ENCODE results near the gene MIGA2.
"Not testable (repeated sequence)": the region's sequence is repeated elsewhere in the genome, so short reads cannot be mapped to it uniquely, and the experiment has no call there.

MIGA2 gene

DNA sequence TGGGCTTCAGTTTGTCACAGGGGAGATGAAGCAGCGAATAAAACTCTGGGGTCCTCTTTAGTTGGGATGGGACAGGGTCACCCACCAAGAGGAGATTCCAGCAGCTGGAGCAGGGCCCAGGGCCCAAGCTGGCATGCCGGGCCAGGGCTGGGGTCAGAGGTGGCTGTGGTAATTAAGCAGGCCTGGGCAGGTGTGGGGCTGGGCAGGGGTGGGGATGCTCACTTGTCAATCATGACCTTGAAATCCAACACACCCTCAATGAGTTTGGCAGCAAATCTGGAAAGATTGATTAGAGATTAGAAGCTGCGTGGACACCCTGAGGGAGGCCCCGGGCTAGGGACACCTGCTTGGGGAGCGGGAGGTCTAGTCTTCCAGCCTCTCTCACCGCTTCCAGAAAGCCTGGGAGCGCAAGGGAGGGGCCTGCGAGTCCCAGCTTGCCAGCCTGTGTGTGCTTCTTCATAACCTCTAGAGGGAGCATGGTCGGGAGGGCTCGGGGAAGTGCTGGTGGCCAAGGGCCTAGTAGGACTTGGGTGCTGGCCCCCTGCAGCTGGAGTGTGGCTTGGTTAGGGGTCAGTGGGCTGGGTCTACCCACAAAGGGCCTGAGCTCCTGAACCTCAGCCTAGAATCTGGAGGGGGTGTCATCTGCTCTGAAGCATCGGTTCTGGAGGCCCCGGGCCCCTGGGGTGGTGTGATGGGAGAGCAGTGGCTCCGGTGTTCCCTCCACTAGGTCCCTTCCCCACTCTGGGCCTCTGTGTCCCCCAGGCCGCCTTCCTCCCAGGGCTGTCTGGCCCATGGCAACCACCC lies 66.6 kb downstream of the MIGA2 start:
- DNase-seq, result no peak

DNA sequence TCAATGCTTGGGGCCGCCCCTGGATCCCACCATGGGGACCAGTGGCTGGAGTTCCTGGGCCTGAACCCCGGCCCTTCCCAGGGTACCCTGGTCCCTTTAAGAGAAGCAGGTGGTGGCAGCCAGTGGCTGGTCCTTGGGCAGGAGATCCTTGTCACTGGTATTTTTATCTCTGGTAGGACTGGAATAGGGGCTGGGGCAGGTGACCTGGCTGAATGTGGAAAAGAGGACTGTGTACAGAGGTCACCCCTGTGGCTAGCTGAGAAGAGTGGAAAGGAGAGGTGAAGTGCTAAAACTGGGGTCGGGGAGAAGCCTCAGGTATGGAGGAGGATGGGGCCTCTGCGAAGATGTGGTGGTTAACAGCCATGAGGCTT lies 67.2 kb downstream of the MIGA2 start:
- DNase-seq, result no peak

DNA sequence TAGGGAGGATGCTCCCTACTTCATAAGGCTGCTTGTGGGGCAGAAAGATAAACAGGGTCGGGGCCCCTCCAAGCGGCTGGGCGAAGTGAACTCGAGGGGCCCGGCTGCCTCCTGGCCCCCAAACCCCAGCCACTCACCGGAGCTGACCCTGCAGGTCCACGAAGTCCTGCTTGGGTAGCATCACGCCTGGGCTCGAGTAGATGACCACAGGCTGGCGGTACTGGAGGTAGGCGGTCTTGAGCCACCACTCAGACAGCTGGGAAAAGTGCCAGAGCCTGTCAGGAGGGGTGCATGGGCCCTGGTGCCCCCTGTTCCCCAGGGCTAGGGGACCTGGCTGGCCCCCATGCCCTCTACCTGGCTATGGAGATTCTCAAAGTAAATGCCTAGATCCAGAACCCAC lies 67.6 kb downstream of the MIGA2 start:
- no peak for DNase-seq

DNA sequence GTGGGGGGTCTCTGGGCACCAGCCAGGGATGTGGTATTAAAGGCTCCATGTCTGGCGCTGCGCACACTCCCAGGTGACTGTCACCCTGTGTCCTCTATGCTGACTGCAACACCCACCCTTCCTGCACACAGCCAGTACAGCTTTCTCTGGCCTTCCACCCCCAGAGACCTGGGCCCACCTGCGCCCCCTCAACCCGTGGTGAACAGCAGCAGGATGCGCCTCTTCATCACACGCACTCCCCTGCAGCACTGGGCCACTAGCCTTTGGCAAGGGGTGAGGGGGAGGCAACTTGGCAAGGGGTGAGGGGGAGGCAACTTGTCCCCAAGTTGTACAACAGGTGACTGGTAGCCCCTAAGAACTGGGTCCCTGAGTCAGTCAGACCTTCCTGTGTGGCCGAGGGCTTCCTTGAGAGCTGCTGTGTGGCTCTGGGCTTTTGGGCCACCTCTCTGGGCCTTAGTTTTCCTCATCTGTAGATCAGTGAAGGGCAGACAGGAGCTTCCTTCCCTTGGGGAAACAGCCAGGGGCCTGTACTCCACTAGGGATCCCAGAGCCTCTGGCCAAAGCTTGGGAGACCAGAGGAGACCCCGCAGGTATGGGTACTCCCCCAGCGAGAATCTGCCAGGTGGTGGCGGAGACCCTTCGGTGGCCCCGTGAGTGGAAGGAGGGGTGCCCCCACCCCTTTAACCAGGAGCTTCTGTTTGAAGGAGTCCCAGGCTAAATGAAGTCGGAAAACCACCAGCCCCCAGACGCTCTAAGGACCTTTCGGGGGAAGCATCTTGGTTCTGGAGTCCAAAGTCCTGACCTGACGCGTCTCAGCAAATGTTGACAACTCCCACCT lies 69.7 kb downstream of the MIGA2 start:
- DNase-seq, result no peak

DNA sequence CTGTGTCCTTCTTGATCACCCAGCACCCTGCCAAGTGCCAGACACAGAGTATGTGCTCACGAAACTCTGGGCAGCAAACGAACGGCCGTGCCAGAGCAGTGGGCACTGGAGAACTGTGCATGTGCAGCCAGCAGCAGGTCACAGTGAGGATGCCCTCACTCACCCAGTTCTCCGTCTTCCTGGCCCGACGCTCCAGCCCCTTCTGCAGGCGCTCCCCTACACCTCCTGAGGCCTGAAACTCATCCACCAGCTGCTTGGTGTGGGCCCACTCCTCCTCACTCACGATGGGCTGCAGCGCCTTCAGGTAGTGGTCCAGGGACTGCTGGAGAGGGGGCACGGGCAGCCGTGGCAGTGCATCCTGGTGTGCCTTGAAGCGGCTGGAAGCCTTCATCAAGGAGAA lies 71.2 kb downstream of the MIGA2 start:
- DNase-seq, result no peak

DNA sequence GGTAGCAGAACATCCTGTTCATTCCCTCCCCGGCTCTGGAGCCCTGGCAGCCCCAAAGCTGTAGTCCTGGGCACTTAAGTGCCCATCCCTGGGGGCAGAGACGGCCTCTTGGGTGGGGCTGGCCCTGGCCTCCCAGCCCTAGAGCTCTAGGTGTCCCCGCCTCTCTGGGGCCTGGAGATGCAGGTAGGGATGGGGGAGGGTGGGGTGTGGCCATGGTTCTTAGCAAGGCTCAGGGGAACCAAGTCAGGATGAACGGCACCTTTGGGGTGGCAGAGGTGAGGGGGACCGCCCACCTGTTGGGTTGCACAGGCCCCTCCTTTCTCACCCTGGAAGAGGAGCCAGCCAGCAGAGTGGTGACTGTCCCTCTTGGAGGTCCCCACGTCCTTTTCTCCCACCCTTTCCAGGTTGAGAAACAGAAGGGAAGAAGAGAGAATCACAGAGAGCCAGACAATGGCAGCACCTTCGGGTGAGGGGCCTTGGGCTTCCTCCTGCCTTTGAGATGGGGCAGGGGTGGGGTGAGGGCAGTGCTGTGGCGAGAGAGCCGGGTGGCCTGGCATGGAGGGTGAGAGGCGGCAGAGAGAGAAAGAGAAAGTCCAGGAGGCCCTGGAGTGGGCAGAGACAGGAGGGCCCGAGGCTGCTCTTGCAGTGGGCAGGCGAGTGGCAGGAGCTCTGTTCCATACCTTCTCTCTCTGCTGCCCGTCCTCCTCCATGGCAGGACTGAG lies 71.8 kb downstream of the MIGA2 start:
- no peak for DNase-seq

DNA sequence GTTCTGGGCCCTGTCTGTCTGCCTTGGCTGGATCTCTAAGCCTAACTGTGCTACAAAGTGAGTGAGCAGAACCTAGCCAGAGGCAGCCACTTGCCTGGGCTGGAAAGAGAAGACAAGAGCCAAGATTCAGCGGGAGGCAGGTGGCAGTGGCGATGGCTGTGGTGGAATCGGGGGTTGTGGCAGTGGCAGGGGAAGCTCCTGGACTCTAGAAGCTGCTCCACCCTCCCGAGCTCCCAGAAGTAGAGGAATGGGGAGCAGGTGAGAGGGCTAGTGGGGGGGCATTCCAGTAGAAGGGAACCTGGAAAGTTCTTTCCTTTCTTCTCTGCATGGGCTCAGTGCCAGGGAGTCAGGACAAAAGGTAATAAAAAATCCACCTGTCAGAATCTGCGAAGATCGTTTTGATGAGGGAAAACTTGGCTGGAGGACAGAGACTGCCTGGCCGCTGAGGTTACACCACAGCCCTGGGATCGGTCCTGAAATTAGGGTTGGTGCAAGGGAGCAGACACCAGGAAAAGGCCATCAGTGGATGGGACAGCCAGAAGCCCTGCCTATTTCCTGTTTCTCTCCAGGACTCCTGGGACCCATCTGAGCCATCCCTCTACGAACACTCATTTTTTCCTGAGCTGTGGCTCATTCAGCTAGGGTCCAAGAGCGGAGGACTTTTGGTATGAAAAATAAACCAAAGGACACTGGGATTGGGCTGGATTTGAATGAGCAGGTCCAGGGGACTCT lies 72.5 kb downstream of the MIGA2 start:
- no peak for DNase-seq

DNA sequence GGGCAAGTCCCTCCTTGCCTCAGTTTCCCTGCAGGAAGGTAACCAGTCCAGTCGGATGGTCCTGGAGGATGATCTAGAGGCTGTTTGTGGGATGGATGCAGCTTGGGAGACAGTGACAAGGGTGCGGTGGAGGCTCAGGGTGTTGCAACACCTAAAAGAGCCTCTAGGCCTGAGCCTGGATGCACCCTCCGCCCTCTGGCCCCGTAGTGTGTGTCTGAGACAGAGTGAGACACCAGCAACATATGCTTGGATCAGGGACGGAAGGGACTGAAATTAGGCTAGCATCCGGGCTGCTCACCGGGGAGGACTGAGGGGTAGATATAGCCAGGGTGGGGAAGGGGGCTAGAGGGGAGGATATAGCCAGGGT lies 73.1 kb downstream of the MIGA2 start:
- DNase-seq, result no peak

DNA sequence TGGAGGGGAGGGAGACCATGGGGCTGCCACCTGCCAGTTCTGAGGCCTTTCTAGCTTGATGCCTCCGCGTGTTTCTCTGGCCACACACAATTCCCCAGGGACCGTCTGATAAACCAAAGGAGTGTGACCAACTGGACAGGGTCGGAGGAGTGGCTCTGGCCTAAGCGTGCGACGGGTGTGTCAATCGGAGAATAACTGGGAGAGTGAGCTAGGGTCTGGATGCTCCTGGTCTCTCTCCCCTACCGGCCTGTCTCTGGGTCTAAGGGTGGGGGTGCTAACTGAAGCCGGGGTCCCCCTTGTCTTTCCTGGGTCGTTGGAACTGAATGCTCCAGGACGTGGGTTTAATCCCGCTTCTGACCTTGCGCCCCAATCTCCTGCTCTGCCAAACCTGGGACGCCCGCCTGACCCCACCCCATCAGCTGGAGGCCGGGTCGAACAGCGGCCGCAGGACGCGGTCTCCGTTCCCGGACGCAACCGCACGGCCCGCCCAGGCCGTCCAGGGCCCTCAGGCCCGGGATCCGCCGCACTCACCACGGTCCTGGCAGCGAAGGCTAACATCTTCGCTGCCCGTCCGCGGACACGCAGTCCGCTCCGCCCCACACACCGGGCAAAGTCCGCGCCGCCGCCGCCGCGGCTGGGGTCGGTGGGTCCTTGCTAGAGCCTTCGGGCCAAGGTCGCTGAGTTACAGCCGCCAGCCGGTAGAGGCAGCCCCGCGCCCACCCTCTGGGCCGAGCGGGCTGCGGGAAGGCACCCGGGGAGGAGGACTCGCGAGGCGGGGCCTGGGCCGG lies 73.7 kb downstream of the MIGA2 start:
- no peak for DNase-seq

DNA sequence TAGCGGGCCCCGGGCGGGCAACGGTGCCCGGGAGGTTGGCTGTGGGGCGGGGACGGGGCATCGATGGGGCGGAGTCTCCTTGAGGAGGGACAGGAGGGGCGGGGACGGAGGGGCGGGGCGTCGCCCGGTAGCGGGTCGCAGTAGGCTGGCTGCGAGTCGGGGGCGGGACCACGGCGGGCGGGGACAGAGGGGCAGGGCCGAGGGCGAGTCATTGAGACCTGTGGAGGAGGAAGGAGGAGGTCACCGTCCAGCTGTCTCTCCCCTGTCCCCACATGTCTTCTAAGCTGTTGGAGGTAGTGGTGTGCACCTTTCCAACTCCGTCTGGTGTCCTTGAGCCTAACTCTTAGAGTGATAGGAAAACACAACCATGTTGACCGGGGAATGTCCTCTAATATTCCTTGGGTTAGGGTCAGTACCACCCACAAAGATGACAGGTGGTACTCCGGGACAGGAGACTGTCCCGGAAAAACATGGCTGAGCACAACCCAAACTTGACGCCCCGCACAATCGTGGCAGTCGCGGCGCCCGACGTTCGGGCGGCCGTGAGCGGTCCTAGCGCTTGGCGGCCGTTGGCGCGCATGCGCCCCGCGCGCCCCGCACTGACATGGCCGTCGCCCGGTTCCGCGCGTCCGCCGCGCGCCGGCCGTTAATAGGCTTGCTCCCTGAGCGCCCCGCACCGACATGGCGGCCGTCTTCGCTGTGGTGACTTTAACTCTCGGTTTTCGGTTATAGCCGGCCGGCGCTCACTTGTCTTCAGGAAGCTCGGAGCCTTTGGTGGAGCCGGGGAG lies 74.5 kb downstream of the MIGA2 start, which contains the start of the genes CRAT and PTPA:
CRAT (minus strand) TSS at position 54 of the 788 bp plus-strand sequence. CDS start 284 bp downstream, outside the sequence.
PTPA (plus strand) TSS at position 676 of the 788 bp plus-strand sequence. CDS start 186 bp downstream, outside the sequence.
- DNase-seq, result peak; percentile 90

DNA sequence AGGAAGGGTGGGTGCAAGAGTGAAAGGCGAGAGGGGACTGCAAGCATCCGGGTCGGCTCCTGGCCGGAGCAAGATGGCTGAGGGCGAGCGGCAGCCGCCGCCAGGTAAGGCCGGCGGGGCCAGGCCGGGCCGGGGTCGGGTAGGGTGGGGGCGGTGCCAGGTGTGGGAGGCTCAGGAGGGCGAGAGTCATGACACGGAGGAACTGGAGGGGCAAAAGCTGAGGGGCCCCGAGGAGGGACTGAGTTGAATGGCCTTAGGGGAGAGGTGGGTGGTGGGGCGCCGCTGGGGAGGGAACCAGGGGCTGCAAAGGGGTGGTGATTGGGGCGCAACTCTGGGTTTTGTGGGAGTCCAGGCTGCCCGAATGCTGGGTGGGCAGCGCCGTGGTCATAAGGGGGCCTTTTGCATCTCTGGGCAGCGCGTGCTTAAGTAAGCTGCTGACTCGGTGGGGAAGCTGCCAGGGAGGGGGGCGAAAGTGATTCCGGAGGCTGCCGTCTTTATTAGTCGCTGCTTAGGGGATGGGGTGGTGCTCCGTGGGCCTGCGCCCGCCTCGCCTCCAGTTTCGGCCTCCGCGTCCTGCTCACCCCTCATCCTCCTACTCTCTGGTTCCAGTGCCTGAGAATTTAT lies 75.2 kb downstream of the MIGA2 start:
- no peak for DNase-seq

DNA sequence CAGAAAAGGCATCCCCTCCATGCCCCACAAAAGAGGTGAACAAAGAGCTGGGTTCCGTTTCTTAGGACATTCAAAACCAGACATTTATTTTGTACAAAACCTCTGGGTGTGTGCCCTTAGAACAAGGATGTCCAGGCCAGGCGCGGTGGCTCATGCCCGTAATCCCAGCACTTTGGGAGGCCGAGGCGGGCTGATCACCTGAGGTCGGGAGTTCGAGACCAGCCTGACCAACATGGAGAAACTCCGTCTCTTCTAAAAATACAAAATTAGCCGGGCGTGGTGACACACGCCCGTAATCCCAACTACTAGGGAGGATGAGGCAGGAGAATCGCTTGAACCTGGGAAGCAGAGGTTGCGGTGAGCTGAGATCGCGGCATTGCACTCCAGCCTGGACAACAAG lies 76.1 kb downstream of the MIGA2 start:
- DNase-seq, result not testable (repeated sequence)

DNA sequence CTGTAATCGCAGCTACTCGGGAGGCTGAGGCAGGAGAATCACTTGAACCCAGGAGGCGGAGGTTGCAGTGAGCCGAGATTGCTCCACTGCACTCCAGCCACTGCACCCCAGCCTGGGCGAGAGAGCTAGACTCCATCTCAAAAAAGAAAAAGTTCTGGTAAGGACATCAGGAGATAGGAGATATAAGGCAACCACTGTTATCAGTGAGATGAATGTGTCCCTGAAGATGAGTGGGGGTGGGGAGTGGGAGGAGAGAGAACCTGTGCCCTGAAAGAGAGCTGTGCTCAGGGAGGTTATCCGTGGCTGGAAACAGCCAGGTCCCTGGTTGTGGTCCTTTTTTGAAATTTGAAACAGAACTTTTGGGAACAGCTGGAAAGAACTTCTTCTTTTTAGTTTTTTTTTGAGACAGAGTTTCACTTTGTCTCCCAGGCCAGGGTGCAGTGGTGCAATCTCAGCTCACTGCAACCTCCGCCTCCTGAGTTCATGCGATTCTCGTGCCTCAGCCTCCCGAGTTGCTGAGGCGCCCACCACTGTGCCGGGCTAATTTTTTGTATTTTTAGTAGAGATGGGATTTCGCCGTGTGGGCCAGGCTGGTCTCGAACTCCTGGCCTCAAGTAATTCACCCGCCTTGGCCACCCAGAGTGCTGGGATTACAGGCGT lies 77.3 kb downstream of the MIGA2 start:
- DNase-seq, result no peak

DNA sequence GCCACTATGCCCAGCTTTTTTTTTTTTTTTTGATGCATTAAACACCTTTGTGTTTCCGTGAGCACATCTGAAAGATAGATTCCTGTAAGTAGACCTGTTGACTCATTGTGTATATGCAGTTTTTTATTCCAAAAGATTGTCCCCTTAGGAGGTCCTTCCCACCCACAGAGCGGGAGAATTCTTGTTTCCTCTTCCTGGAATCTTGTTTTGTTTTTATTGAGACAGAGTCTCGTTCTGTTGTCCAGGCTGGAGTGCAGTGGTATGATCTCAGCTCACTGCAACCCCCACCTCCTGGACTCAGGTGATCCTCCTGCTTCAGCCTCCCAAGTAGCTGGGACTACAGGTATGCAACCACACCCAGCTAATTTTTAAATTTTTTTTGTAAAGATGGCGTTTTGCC lies 82.4 kb downstream of the MIGA2 start:
- no peak for DNase-seq

DNA sequence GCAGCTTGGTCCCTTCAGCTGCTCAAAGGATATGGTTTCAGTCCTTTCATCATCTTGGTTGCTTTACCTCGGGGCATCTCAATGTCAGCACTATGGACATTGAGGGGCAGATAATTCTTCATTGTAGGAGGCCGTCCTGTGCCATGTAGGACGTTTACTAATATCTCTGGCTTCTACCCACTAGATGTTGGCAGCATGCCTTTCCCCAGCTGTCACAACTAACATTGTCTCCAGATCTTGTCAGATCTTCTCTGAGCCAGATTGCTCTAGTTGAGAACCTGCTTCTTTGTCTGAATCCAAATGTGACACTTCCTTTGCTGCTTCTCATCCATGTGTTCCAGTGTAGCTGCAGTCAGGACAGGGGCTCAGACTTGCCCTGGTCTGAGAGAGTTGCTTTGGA lies 85.1 kb downstream of the MIGA2 start:
- no peak for DNase-seq
